Sigmoid colon (tissue), 7 donors: ENCODE results near the gene TXNDC16. TPM values are rescaled to one million over a fixed set of nuclear protein-coding genes. Genes with fewer than 3 reads are reported as not detected.

ENCODE experiments used
- DNase-seq: peaks from one replicate; pipeline ENCODE4 v3.0.0-alpha.2; 2019
- H3K27ac ChIP-seq, 4 donors: fragments of 200-600 bp; sonication (generic); one replicate each; pipeline ENCODE4 v1.5.1; 2016 to 2019; ENCODE audit warnings: mild to moderate bottlenecking in 1 of 4
- H3K27me3 ChIP-seq, 3 donors: fragments of 200-600 bp; sonication (generic); one replicate each; pipeline ENCODE4 v1.5.1; 2019; ENCODE audit warnings: mild to moderate bottlenecking in 1 of 3
- H3K36me3 ChIP-seq, 4 donors: fragments of 200-600 bp; sonication (generic); one replicate each; pipeline ENCODE4 v1.5.1; 2016 to 2019
- H3K4me1 ChIP-seq, 4 donors: fragments of 200-600 bp; sonication (generic); one replicate each; pipeline ENCODE4 v1.5.1; 2017 to 2019
- H3K4me3 ChIP-seq, 4 donors: fragments of 200-600 bp; sonication (generic); one replicate each; pipeline ENCODE4 v1.5.1; 2017 to 2019; ENCODE audit warnings: mild to moderate bottlenecking in 2 of 4, moderate library complexity in 1 of 4
- H3K9me3 ChIP-seq, 4 donors: fragments of 200-600 bp in 3 of 4; sonication (generic) in 3 of 4; one replicate each; pipeline versions ENCODE4 v1.5.1 to v1.6.1; 2013 to 2019
- CTCF ChIP-seq, 4 experiments: fragments of 450-650 bp in 3 of 4; fragments of 200-600 bp in 1 of 4; IDR thresholded peaks; one replicate each; pipeline ENCODE4 v1.5.1; 2016 to 2019; ENCODE audit warnings: antibody characterized with exemption in 4 of 4, mild to moderate bottlenecking in 3 of 4, moderate library complexity in 2 of 4
- EP300 ChIP-seq, 4 donors: sonication (generic); formaldehyde crosslinking; IDR thresholded peaks; one replicate each; pipeline ENCODE4 v1.6.1; 2017; ENCODE audit warnings: antibody characterized with exemption in 4 of 4
- POLR2A ChIP-seq, 2 donors: fragments of 450-650 bp; IDR thresholded peaks; one replicate each; pipeline ENCODE4 v1.6.1; 2016; ENCODE audit warnings: antibody characterized with exemption in 2 of 2, mild to moderate bottlenecking in 2 of 2, moderate library complexity in 2 of 2
- POLR2AphosphoS5 ChIP-seq, 4 donors: sonication (generic); formaldehyde crosslinking; IDR thresholded peaks; one replicate each; pipeline ENCODE4 v1.6.1; 2017; ENCODE audit warnings: antibody characterized with exemption in 4 of 4
- WGBS, 2 donors: extraction: QIAGEN DNeasy Blood & Tissue Kit; methylation state at CpG; one replicate each; pipeline ENCODE4 v1.1.7; 2013; 5-methylcytosine and 5-hydroxymethylcytosine counted together
- intact Hi-C: fragments of 100-400 bp; cut with DNase I; formaldehyde crosslinking; loops from one replicate; pipeline ENCODE4 v1.15.1; 2023
- polyA plus RNA-seq, 3 donors: library from polyadenylated mRNA; stranded (reverse); fragments of 200-250 nt; gene quantifications; one replicate each; pipeline ENCODE4 v1.2.3, GENCODE V29; 2013
- total RNA-seq, 4 donors: library from RNA; depleted of rRNA; stranded (reverse); fragments of >200 nt; gene quantifications; one replicate each; pipeline ENCODE4 v1.1.0, GENCODE V29; 2016
- donor health status: healthy with polysubstance abuse.
- donor health status: Bipolar disorder and iron deficiency.
- donor health status: healthy.

TXNDC16 gene
- total and polyA plus RNA-seq, 7 donors, result 1.2 to 14.3 (median 10.5) TPM

GRCh38 chr14:52522581-52523345 is 29.5 kb downstream of the TXNDC16 start:
- intact Hi-C loops, result no loop called here
- TF ChIP-seq EP300 (IDR thresholded peaks at IDR 0.05) (no peak), POLR2A (IDR thresholded peaks at IDR 0.05) (no peak), CTCF (IDR thresholded peaks at IDR 0.05) (no peak), POLR2AphosphoS5 (IDR thresholded peaks at IDR 0.05) (no peak)

GRCh38 chr14:52522033-52522432 is 30.3 kb downstream of the TXNDC16 start:
- Histone ChIP-seq H3K36me3 (peaks cover 0 to 10% (median 0%) of the 10 kb centered on the region in 4 donors), H3K27ac (no peak overlapping the region), H3K4me3 (no peak overlapping the region), H3K27me3 (no peaks in the 10 kb centered on the region), H3K4me1 (no peaks in the 10 kb centered on the region), H3K9me3 (no peaks in the 10 kb centered on the region)
- DNase-seq, result no peak
- TF ChIP-seq EP300 (IDR thresholded peaks at IDR 0.05) (no peak), POLR2AphosphoS5 (IDR thresholded peaks at IDR 0.05) (no peak), POLR2A (IDR thresholded peaks at IDR 0.05) (no peak), CTCF (IDR thresholded peaks at IDR 0.05) (no peak)
- intact Hi-C loops, result no loop called here
- 20 to 48% methylated on average over 1 of the region's 1 CpG for WGBS, 2 donors

More at GRCh38 chr14:52522581-52523345, 29.5 kb downstream of the TXNDC16 start:
- Histone ChIP-seq H3K4me1 (no peaks in the 10 kb centered on the region), H3K9me3 (no peaks in the 10 kb centered on the region), H3K36me3 (peaks cover 0 to 11% (median 0%) of the 10 kb centered on the region in 4 donors), H3K27me3 (no peaks in the 10 kb centered on the region), H3K27ac (no peak overlapping the region), H3K4me3 (no peak overlapping the region)
- DNase-seq, result no peak

- Histone ChIP-seq H3K27me3 (no peaks in the 10 kb centered on the region), H3K9me3 (no peaks in the 10 kb centered on the region), H3K4me1 (no peaks in the 10 kb centered on the region), H3K4me3 (no peak overlapping the region), H3K36me3 (peaks cover 0 to 41% (median 0%) of the 10 kb centered on the region in 4 donors), H3K27ac (no peak overlapping the region)
- DNase-seq, result no peak
- TF ChIP-seq EP300 (IDR thresholded peaks at IDR 0.05) (no peak), CTCF (IDR thresholded peaks at IDR 0.05) (no peak), POLR2A (IDR thresholded peaks at IDR 0.05) (no peak), POLR2AphosphoS5 (IDR thresholded peaks at IDR 0.05) (no peak)
- 91 to 98% methylated on average over 4 of the region's 4 CpGs for WGBS, 2 donors
- intact Hi-C loops, result no loop called here
Measured at GRCh38 chr14:52514046-52514811, 38.1 kb downstream of the TXNDC16 start.

GRCh38 chr14:52513249-52513648 is 39.1 kb downstream of the TXNDC16 start:
- intact Hi-C loops, result no loop called here
- peaks cover 0 to 40% (median 0%) of the 10 kb centered on the region in 4 donors for H3K36me3 ChIP-seq
- no peaks in the 10 kb centered on the region for H3K27me3 ChIP-seq
- no peak for DNase-seq
- 87 to 95% methylated on average over 1 of the region's 1 CpG for WGBS, 2 donors
- H3K4me3 ChIP-seq, result no peak overlapping the region
- no peak overlapping the region for H3K27ac ChIP-seq
- TF ChIP-seq POLR2AphosphoS5 (IDR thresholded peaks at IDR 0.05) (no peak), CTCF (IDR thresholded peaks at IDR 0.05) (no peak), EP300 (IDR thresholded peaks at IDR 0.05) (no peak), POLR2A (IDR thresholded peaks at IDR 0.05) (no peak)
- no peaks in the 10 kb centered on the region for H3K9me3 ChIP-seq
- H3K4me1 ChIP-seq, result no peaks in the 10 kb centered on the region
